Measurements from ENCODE around the gene GALNS. TPM values are rescaled to one million over a fixed set of nuclear protein-coding genes. Genes with fewer than 3 reads are reported as not detected.
A peak's percentile ranks its signal among the peaks of the same experiment; 100 is the strongest.

Gene GALNS
- total RNA-seq, 4 donors from 2014 or later = 1.8 to 36.2 (median 16.4) TPM

DNA sequence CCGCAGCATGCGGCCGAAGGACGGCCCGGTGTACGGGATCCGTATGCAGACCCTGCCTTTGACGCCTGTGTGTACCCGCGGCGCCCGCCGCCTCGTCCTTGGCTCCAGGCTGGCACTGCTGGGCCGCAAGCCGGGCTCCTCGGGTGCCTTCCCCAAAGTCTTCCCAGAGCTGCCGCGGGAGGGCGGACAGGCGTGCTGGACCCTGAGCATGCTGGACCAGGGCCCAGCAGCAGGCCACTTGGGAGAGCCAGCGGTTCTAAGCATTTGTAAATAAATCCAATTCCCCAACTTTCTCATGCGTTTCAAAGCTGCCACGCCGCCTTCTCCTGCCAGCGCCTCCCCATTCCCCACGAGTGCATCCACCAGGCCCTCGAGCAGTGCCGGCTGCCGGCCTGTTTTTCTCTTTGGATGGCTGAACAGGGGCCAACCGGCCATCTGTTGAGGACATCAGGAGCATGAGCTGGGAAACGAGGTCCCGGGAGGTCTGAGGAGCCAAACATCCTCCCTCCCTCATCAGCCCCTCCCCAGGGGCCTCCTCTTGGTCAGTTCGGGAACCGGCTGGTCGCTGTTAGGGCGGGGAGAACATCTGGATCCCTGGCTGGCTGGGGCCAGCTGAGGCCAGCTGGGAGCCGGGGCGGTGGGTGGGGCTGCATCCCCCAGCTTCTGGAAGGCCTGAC lies 30.2 kb upstream of the GALNS start:
- no peaks in the 10 kb centered on the region for H3K36me3 ChIP-seq
- TF ChIP-seq, protein P1, sequence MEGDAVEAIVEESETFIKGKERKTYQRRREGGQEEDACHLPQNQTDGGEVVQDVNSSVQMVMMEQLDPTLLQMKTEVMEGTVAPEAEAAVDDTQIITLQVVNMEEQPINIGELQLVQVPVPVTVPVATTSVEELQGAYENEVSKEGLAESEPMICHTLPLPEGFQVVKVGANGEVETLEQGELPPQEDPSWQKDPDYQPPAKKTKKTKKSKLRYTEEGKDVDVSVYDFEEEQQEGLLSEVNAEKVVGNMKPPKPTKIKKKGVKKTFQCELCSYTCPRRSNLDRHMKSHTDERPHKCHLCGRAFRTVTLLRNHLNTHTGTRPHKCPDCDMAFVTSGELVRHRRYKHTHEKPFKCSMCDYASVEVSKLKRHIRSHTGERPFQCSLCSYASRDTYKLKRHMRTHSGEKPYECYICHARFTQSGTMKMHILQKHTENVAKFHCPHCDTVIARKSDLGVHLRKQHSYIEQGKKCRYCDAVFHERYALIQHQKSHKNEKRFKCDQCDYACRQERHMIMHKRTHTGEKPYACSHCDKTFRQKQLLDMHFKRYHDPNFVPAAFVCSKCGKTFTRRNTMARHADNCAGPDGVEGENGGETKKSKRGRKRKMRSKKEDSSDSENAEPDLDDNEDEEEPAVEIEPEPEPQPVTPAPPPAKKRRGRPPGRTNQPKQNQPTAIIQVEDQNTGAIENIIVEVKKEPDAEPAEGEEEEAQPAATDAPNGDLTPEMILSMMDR (IDR thresholded peaks at IDR 0.05) = peak in 2 of 4 experiments; percentile 15 to 19
- no peak for TF ChIP-seq POLR2A (IDR thresholded peaks at IDR 0.05)
- no peaks in the 10 kb centered on the region for H3K9me3 ChIP-seq
- peak; percentile 76 to 80 for DNase-seq
- H3K27ac ChIP-seq = peak overlapping the region; percentile 49 to 59
- intact Hi-C loops (cut with DNase I; ENCODE audit: low total_unique reads) = no loop called here
- H3K4me3 ChIP-seq = no peak overlapping the region
- no peaks in the 10 kb centered on the region for H3K4me1 ChIP-seq
- no peaks in the 10 kb centered on the region for H3K27me3 ChIP-seq

DNA sequence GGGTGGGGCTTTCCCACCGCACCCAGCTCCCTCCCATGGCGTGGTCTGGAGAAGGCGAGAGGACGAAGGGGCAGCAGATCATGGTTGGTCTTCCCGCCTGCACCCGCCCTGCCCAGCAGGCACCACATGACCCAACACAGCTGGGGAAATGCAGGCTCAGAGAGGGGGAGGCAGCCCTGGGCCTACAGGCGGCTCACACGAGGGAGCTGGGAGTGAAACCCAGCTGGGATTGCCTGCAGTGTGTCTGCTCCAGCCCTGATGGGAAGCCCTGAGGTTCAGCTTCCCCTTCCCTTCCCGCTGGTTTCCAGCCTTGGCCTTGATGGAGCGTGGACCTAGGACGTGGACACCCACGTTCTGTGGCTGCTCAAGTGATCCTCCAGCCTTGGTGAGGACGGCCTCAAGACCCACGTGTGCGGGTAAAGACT lies 29.7 kb upstream of the GALNS start:
- intact Hi-C loops (cut with DNase I; ENCODE audit: low total_unique reads) = no loop called here
- TF ChIP-seq, protein P1 (IDR thresholded peaks at IDR 0.05) = no peak
- no peak for TF ChIP-seq POLR2A (IDR thresholded peaks at IDR 0.05)
- no peaks in the 10 kb centered on the region for H3K36me3 ChIP-seq
- H3K27me3 ChIP-seq = no peaks in the 10 kb centered on the region
- no peak overlapping the region for H3K4me3 ChIP-seq
- H3K9me3 ChIP-seq = no peaks in the 10 kb centered on the region
- peak overlapping the region; percentile 49 to 59 for H3K27ac ChIP-seq
- no peaks in the 10 kb centered on the region for H3K4me1 ChIP-seq
- no peak for DNase-seq

DNA sequence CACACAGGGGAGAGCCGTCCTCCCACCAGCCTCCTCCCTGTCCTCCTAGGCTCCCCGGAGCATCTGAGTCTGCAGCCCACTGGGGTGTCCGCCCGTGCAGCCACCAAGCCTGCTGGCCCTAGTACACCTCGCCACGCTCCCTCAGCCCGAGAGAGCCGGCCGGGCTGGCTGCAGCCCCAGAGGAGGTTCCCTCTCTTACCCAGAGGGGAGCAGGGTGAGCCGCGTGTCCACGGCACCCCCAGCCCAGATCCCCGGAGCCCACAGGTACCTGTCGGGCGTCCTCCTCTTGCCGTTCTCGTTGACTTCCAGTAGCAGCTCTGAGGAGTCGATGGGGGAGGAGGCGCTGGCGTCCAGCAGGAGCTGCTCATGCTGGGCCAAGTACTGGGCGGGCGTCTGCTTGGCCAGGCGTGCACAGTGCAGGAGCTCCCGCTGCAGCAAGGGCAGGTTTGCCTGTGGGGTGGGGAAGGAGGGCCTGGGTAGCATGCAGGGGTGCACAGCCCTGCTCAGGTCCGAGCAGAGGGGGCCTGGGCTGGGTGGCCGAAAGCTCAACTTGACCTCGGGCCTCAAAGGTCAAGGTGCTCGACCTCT lies 29.0 kb upstream of the GALNS start:
- no peaks in the 10 kb centered on the region for H3K9me3 ChIP-seq
- intact Hi-C loops (cut with DNase I; ENCODE audit: low total_unique reads) = no loop called here
- no peak for DNase-seq
- H3K27me3 ChIP-seq = no peaks in the 10 kb centered on the region
- TF ChIP-seq, protein P1 (IDR thresholded peaks at IDR 0.05) = no peak
- no peak for TF ChIP-seq POLR2A (IDR thresholded peaks at IDR 0.05)
- no peaks in the 10 kb centered on the region for H3K4me1 ChIP-seq
- no peak overlapping the region for H3K4me3 ChIP-seq
- H3K27ac ChIP-seq = peak overlapping the region in 1 of 2 donors; percentile 49
- H3K36me3 ChIP-seq = no peaks in the 10 kb centered on the region

DNA sequence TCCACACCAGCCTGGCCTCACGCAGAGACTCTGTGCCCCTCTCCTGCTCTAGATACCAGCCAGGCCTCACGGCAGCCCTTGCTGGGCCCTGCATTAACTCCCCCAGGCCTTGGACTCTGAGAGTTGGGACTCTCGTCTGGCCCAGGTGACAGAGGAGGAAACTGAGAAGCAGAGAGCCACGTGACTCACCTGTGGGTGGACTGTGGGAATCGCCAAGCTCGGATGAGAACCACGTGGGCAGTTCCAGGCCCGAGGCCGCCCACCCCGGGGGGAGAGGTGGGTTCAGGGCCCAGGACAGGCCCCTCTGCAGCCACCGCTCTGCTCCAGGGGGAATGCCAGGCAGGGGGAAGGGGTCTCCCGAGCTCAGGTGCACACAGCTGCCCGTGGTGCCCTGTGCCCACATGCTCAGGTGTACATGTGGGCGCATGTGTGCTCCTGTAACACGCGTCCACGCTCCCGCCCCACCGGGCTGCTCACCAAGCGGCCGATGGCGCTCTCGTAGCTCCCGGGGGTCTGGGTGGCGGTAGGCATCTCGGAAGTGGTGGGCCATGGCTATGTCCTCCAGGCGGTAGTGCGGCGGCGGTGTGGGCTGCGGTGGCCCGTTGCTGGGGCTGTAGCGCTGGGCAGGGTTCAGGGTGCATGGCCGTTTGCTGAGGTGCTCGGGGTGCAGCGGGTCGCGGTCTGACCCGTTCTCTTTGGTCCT lies 28.0 kb upstream of the GALNS start:
- TF ChIP-seq, protein P1 (IDR thresholded peaks at IDR 0.05) = no peak
- no peak for TF ChIP-seq POLR2A (IDR thresholded peaks at IDR 0.05)
- Histone ChIP-seq H3K4me3 (no peak overlapping the region), H3K27me3 (no peaks in the 10 kb centered on the region), H3K4me1 (no peaks in the 10 kb centered on the region), H3K9me3 (no peaks in the 10 kb centered on the region), H3K36me3 (no peaks in the 10 kb centered on the region), H3K27ac (no peak overlapping the region)
- DNase-seq = no peak
- intact Hi-C loops (cut with DNase I; ENCODE audit: low total_unique reads) = no loop called here

DNA sequence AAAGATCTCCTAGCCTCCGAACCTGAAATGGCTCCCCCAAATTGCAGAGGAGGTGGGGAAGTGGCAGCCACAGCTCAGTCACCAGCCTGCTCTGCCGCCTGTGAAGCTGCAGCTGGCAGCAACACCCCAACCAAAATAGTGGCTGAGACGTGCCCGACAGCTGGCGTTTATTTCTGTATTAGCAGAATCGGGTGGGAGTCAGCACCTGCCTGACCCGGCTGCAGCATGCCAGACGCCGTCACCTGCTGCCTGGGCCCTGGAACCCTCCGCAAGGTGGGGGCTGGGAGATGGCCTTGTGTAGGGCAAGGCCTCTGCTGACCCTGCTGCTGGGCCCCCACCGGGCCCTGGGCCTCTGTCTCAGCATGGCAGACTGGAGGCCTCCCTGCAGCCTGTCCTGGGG lies 27.2 kb upstream of the GALNS start:
- Histone ChIP-seq H3K4me1 (no peaks in the 10 kb centered on the region), H3K36me3 (no peaks in the 10 kb centered on the region), H3K27me3 (no peaks in the 10 kb centered on the region), H3K27ac (no peak overlapping the region), H3K9me3 (no peaks in the 10 kb centered on the region), H3K4me3 (no peak overlapping the region)
- intact Hi-C loops (cut with DNase I; ENCODE audit: low total_unique reads) = no loop called here
- DNase-seq = no peak
- TF ChIP-seq, protein P1 (IDR thresholded peaks at IDR 0.05) = no peak
- TF ChIP-seq POLR2A (IDR thresholded peaks at IDR 0.05) = no peak
